Activated CD8-positive, alpha-beta T cell treated with anti-CD3 and anti-CD28 coated beads for 36 hours (primary cell): ENCODE data around the gene MEIS1. TPM values are rescaled to one million over a fixed set of nuclear protein-coding genes. Genes with fewer than 3 reads are reported as not detected.

Experiments used
- ATAC-seq: fragments of 200-7000 bp; cut with Tn5 transposase; one replicate; pipeline ENCODE4 v1.10.0; 2021; ENCODE audit warnings: mild to moderate bottlenecking, moderate library complexity
- CTCF ChIA-PET: fragments of 350-600 bp; sonication (Branson Sonifier 250); formaldehyde crosslinking; loops from one replicate; lab custom pipeline; 2021; ENCODE audit warnings: antibody characterized with exemption; lab: Charles Lee
- POLR2A ChIA-PET: fragments of 350-600 bp; sonication (Branson Sonifier 250); formaldehyde crosslinking; loops from one replicate; lab custom pipeline; 2021; ENCODE audit warnings: antibody characterized with exemption; lab: Charles Lee
- DNase-seq: peaks from one replicate; pipeline ENCODE4 v3.0.0-alpha.2; 2020
- H3K27ac Mint-ChIP-seq: one replicate; pipeline ENCODE4 v1.8.0; 2021; ENCODE audit warnings: mild to moderate bottlenecking, mixed read lengths
- H3K27me3 Mint-ChIP-seq: one replicate; pipeline ENCODE4 v1.8.0; 2021; ENCODE audit warnings: mixed read lengths
- H3K36me3 Mint-ChIP-seq: one replicate; pipeline ENCODE4 v1.8.0; 2021; ENCODE audit warnings: low read depth, mixed read lengths
- H3K4me1 Mint-ChIP-seq: one replicate; pipeline ENCODE4 v1.8.0; 2021; ENCODE audit warnings: low read depth, mixed read lengths
- H3K4me3 Mint-ChIP-seq: one replicate; pipeline ENCODE4 v1.8.0; 2021; ENCODE audit warnings: mild to moderate bottlenecking, moderate library complexity, mixed read lengths
- H3K9me3 Mint-ChIP-seq: one replicate; pipeline ENCODE4 v1.8.0; 2021; ENCODE audit warnings: mixed read lengths
- CTCF ChIP-seq: fragments of 200-600 bp; IDR thresholded peaks from one replicate; pipeline ENCODE4 v1.8.0; 2022; ENCODE audit warnings: antibody characterized with exemption, mild to moderate bottlenecking
- intact Hi-C: fragments of 100-400 bp; cut with micrococcal nuclease; formaldehyde crosslinking; loops from one replicate; pipeline ENCODE4 v1.10.0; 2022
- total RNA-seq, 2 experiments: library from RNA; stranded (reverse); gene quantifications; one replicate each; pipeline ENCODE4 v1.2.3, GENCODE V29; 2021

MEIS1 gene
- total RNA-seq, 2 experiments from 2014 or later = not detected

- H3K4me1 Mint-ChIP-seq = peaks cover 5% of the 10 kb centered on the region
- ATAC-seq = no peak
- H3K36me3 Mint-ChIP-seq = no peaks in the 10 kb centered on the region
- DNase-seq = no peak
- ChIA-PET CTCF (no interaction called here), POLR2A (no interaction called here)
- peaks cover 26% of the 10 kb centered on the region for H3K27me3 Mint-ChIP-seq
- TF ChIP-seq CTCF = no peak
- no peak overlapping the region for H3K4me3 Mint-ChIP-seq
- no peaks in the 10 kb centered on the region for H3K9me3 Mint-ChIP-seq
- intact Hi-C loops = no loop called here
- no peak overlapping the region for H3K27ac Mint-ChIP-seq
Measured at GRCh38 chr2:66571918-66572317, 137.0 kb downstream of the MEIS1 start.

- Mint-ChIP-seq H3K27ac (no peak overlapping the region), H3K4me1 (peaks cover 5% of the 10 kb centered on the region), H3K36me3 (no peaks in the 10 kb centered on the region), H3K27me3 (peaks cover 31% of the 10 kb centered on the region), H3K9me3 (no peaks in the 10 kb centered on the region), H3K4me3 (no peak overlapping the region)
- no peak for ATAC-seq
- intact Hi-C loops = no loop called here
- POLR2A ChIA-PET = no interaction called here
- no peak for TF ChIP-seq CTCF
- CTCF ChIA-PET = no interaction called here
- no peak for DNase-seq
Measured at GRCh38 chr2:66572391-66572790, 137.5 kb downstream of the MEIS1 start.

GRCh38 chr2:66573416-66573815 lies 138.5 kb downstream of the MEIS1 start:
- no peak overlapping the region for H3K4me3 Mint-ChIP-seq
- no peak overlapping the region for H3K27ac Mint-ChIP-seq
- H3K36me3 Mint-ChIP-seq = no peaks in the 10 kb centered on the region
- ATAC-seq (no peak), DNase-seq (no peak)
- TF ChIP-seq CTCF = no peak
- no peaks in the 10 kb centered on the region for H3K9me3 Mint-ChIP-seq
- H3K4me1 Mint-ChIP-seq = peaks cover 5% of the 10 kb centered on the region
- ChIA-PET CTCF (no interaction called here), POLR2A (no interaction called here)
- intact Hi-C loops = no loop called here
- peaks cover 39% of the 10 kb centered on the region for H3K27me3 Mint-ChIP-seq

GRCh38 chr2:66573821-66574233 lies 138.9 kb downstream of the MEIS1 start:
- H3K9me3 Mint-ChIP-seq = no peaks in the 10 kb centered on the region
- ATAC-seq = no peak
- peaks cover 41% of the 10 kb centered on the region for H3K27me3 Mint-ChIP-seq
- CTCF ChIA-PET = no interaction called here
- no peak for TF ChIP-seq CTCF
- DNase-seq = no peak
- no peak overlapping the region for H3K4me3 Mint-ChIP-seq
- no peaks in the 10 kb centered on the region for H3K36me3 Mint-ChIP-seq
- intact Hi-C loops = loop anchor here (2.0 kb wide), 1 partner anchor 145 kb away; no protein-coding TSS in a partner anchor
- no peak overlapping the region for H3K27ac Mint-ChIP-seq
- peaks cover 5% of the 10 kb centered on the region for H3K4me1 Mint-ChIP-seq
- POLR2A ChIA-PET = no interaction called here

- Mint-ChIP-seq H3K27me3 (peaks cover 49% of the 10 kb centered on the region), H3K4me1 (peaks cover 5% of the 10 kb centered on the region), H3K36me3 (no peaks in the 10 kb centered on the region), H3K4me3 (no peak overlapping the region), H3K9me3 (no peaks in the 10 kb centered on the region), H3K27ac (no peak overlapping the region)
- CTCF ChIA-PET = interaction anchor here (1.0 kb wide), 1 partner anchor 135 kb away, joined by 3 read pairs; no protein-coding TSS in a partner anchor
- intact Hi-C loops = loop anchor here (2.0 kb wide), 1 partner anchor 146 kb away; no protein-coding TSS in a partner anchor
- TF ChIP-seq CTCF = no peak
- DNase-seq (no peak), ATAC-seq (no peak)
- POLR2A ChIA-PET = no interaction called here
Measured at GRCh38 chr2:66574701-66575624, 140.0 kb downstream of the MEIS1 start.
